ENCODE results near the gene ARHGAP42.

- TF ChIP-seq REST (IDR thresholded peaks at IDR 0.05; ENCODE audit: insufficient read depth in 1 of 2, low read depth in 2 of 2, low read length in 1 of 2), result no peak
- no peak for TF ChIP-seq CTCF (IDR thresholded peaks at IDR 0.05)
- TF ChIP-seq SIN3A (IDR thresholded peaks at IDR 0.05; ENCODE audit: borderline replicate concordance, insufficient read depth, low read depth, low read length), result no peak
- TF ChIP-seq POLR2AphosphoS5 (IDR thresholded peaks at IDR 0.05; ENCODE audit: low read depth, low read length), result no peak
- no peak for TF ChIP-seq TCF7L2 (IDR thresholded peaks at IDR 0.05; ENCODE audit: low read depth, low read length)
Observed at GRCh38 chr11:100806296-100806695, 119.2 kb downstream of the ARHGAP42 start.

All from Panc1 (cell line).